Neural progenitor cell (in vitro differentiated cells): ENCODE results near the gene SND1. TPM values are rescaled to one million over a fixed set of nuclear protein-coding genes. Genes with fewer than 3 reads are reported as not detected.

Source experiments
- DNase-seq: peaks from one replicate; pipeline ENCODE4 v3.0.0-alpha.2; 2016; ENCODE audit warnings: low spot score
- H2AFZ ChIP-seq: fragments of 200-600 bp; sonication (generic); replicated peaks from 2 replicates; pipeline ENCODE4 v1.6.1; 2016; ENCODE audit warnings: antibody characterized with exemption
- H3F3A ChIP-seq: fragments of 200-600 bp; sonication (generic); 2 replicates; pipeline ENCODE4 v1.6.1; 2016; ENCODE audit warnings: antibody characterized with exemption, low read depth
- H3K27ac ChIP-seq: fragments of 200-600 bp; sonication (generic); 2 replicates; pipeline ENCODE4 v1.5.1; 2016; ENCODE audit warnings: mild to moderate bottlenecking
- H3K27me3 ChIP-seq: fragments of 200-600 bp; sonication (generic); 2 replicates; pipeline ENCODE4 v1.6.1; 2016; ENCODE audit warnings: mild to moderate bottlenecking, moderate library complexity
- H3K36me3 ChIP-seq: fragments of 200-600 bp; sonication (generic); 2 replicates; pipeline ENCODE4 v1.5.1; 2016
- H3K4me1 ChIP-seq: fragments of 200-600 bp; sonication (generic); 2 replicates; pipeline ENCODE4 v1.6.1; 2016; ENCODE audit warnings: mixed run types
- H3K4me2 ChIP-seq: fragments of 200-600 bp; sonication (generic); 2 replicates; pipeline ENCODE4 v1.6.1; 2016
- H3K4me3 ChIP-seq: fragments of 200-600 bp; sonication (generic); 2 replicates; pipeline ENCODE4 v1.5.1; 2016
- H3K79me2 ChIP-seq: fragments of 200-600 bp; sonication (generic); 2 replicates; pipeline ENCODE4 v1.6.1; 2016; ENCODE audit warnings: low read depth
- H3K9ac ChIP-seq: fragments of 200-600 bp; sonication (generic); 2 replicates; pipeline ENCODE4 v1.6.1; 2016
- H3K9me3 ChIP-seq: fragments of 200-600 bp; sonication (generic); 2 replicates; pipeline ENCODE4 v1.5.1; 2016; ENCODE audit warnings: low read depth
- H4K20me1 ChIP-seq: fragments of 200-600 bp; sonication (generic); 2 replicates; pipeline ENCODE4 v1.6.1; 2016; ENCODE audit warnings: low read depth
- H3K27ac Mint-ChIP-seq: 3 replicates; pipeline ENCODE4 v1.8.0; 2021; ENCODE audit warnings: mixed read lengths
- H3K27me3 Mint-ChIP-seq: 2 replicates; pipeline ENCODE4 v1.8.0; 2022; ENCODE audit warnings: low read depth, mild to moderate bottlenecking, inconsistent platforms, moderate library complexity, mixed read lengths; ENCODE audit not compliant: insufficient read depth
- H3K36me3 Mint-ChIP-seq: 3 replicates; pipeline ENCODE4 v1.8.0; 2021; ENCODE audit warnings: mixed read lengths
- H3K4me1 Mint-ChIP-seq: 3 replicates; pipeline ENCODE4 v1.8.0; 2021; ENCODE audit warnings: mixed read lengths
- H3K4me3 Mint-ChIP-seq: 3 replicates; pipeline ENCODE4 v1.8.0; 2021; ENCODE audit warnings: mild to moderate bottlenecking, moderate library complexity, mixed read lengths
- H3K9me3 Mint-ChIP-seq: 3 replicates; pipeline ENCODE4 v1.8.0; 2020; ENCODE audit warnings: mixed read lengths
- EZH2 ChIP-seq: fragments of 200-600 bp; sonication (generic); IDR thresholded peaks from 2 replicates; pipeline ENCODE4 v1.6.1; 2017; ENCODE audit warnings: antibody characterized with exemption, mild to moderate bottlenecking, moderate library complexity
- EZH2phosphoT487 ChIP-seq: fragments of 200-600 bp; sonication (generic); IDR thresholded peaks from 2 replicates; pipeline ENCODE4 v1.6.1; 2017; ENCODE audit warnings: antibody characterized with exemption
- total RNA-seq: library from RNA; depleted of rRNA; stranded (reverse); fragments of >200 nt; gene quantifications from 2 replicates; pipeline ENCODE4 v1.2.3, GENCODE V29; 2015; ENCODE audit warnings: low replicate concordance
- TF ChIP-seq, protein P1 (sequence below): fragments of 200-600 bp; sonication (generic); IDR thresholded peaks from 2 replicates; pipeline ENCODE4 v1.5.1; 2017; ENCODE audit warnings: antibody characterized with exemption, mild to moderate bottlenecking

SND1 gene
- total RNA-seq, 1 donor from 2014 or later: 154 TPM

- no peaks in the 10 kb centered on the region for H3K9me3 ChIP-seq
- peaks cover 32% of the 10 kb centered on the region for H3K36me3 Mint-ChIP-seq
- H3K27me3 Mint-ChIP-seq: peaks cover 5% of the 10 kb centered on the region
- H3K4me3 ChIP-seq: no peak overlapping the region
- no peaks in the 10 kb centered on the region for H3K79me2 ChIP-seq
- H3K27me3 ChIP-seq: no peaks in the 10 kb centered on the region
- peaks cover 32% of the 10 kb centered on the region for H3K4me1 Mint-ChIP-seq
- no peak for DNase-seq
- no peak overlapping the region for H3K4me2 ChIP-seq
- no peaks in the 10 kb centered on the region for H3K9me3 Mint-ChIP-seq
- peaks cover 14% of the 10 kb centered on the region for H3K4me1 ChIP-seq
- H3K36me3 ChIP-seq: no peaks in the 10 kb centered on the region
- no peak overlapping the region for H2AFZ ChIP-seq
- peak overlapping the region; percentile 77 for H3K27ac Mint-ChIP-seq
- no peak overlapping the region for H3K9ac ChIP-seq
- no peak overlapping the region for H3K27ac ChIP-seq
- H3K4me3 Mint-ChIP-seq: no peak overlapping the region
- H4K20me1 ChIP-seq: peaks cover 19% of the 10 kb centered on the region
- TF ChIP-seq EZH2 (no peak), EZH2phosphoT487 (no peak)
- TF ChIP-seq, protein P1, sequence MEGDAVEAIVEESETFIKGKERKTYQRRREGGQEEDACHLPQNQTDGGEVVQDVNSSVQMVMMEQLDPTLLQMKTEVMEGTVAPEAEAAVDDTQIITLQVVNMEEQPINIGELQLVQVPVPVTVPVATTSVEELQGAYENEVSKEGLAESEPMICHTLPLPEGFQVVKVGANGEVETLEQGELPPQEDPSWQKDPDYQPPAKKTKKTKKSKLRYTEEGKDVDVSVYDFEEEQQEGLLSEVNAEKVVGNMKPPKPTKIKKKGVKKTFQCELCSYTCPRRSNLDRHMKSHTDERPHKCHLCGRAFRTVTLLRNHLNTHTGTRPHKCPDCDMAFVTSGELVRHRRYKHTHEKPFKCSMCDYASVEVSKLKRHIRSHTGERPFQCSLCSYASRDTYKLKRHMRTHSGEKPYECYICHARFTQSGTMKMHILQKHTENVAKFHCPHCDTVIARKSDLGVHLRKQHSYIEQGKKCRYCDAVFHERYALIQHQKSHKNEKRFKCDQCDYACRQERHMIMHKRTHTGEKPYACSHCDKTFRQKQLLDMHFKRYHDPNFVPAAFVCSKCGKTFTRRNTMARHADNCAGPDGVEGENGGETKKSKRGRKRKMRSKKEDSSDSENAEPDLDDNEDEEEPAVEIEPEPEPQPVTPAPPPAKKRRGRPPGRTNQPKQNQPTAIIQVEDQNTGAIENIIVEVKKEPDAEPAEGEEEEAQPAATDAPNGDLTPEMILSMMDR: no peak
- peaks cover 13% of the 10 kb centered on the region for H3F3A ChIP-seq
Observed at GRCh38 chr7:128005759-128006159, 353.8 kb downstream of the SND1 start.

- TF ChIP-seq, protein P1: no peak
- no peak for TF ChIP-seq EZH2phosphoT487
- no peak for TF ChIP-seq EZH2
- Histone ChIP-seq H3K27ac (no peak overlapping the region), H3K4me1 (peaks cover 24% of the 10 kb centered on the region), H3K27me3 (no peaks in the 10 kb centered on the region), H3K9me3 (no peaks in the 10 kb centered on the region), H4K20me1 (peaks cover 29% of the 10 kb centered on the region), H3K79me2 (no peaks in the 10 kb centered on the region), H3K4me3 (no peak overlapping the region), H3K4me2 (no peak overlapping the region), H3F3A (peaks cover 22% of the 10 kb centered on the region), H2AFZ (no peak overlapping the region), H3K9ac (no peak overlapping the region), H3K36me3 (no peaks in the 10 kb centered on the region)
- peaks cover 32% of the 10 kb centered on the region for H3K36me3 Mint-ChIP-seq
- no peaks in the 10 kb centered on the region for H3K9me3 Mint-ChIP-seq
- peaks cover 35% of the 10 kb centered on the region for H3K4me1 Mint-ChIP-seq
- no peak overlapping the region for H3K27ac Mint-ChIP-seq
- peaks cover 5% of the 10 kb centered on the region for H3K27me3 Mint-ChIP-seq
- DNase-seq: no peak
- no peak overlapping the region for H3K4me3 Mint-ChIP-seq
Observed at GRCh38 chr7:128006550-128007302, 354.7 kb downstream of the SND1 start.

DNA sequence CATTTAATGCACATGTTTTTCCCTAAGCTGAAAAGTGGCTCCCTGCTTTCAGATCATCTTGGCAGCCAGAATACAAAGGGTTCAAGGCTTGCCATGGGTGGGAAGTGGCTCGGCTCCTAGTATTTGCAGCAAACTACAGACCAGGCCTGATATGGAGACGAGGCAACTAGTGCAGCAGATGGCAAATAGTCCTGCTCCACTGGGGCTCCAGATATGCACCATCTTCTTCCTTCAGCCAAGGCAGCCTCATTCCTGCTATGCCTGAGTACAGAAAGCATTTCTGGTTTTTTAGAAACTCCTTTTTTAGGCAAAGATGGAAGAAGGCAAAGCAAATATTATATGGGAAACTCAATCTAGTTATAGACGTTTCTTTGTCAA is 355.3 kb downstream of the SND1 start:
- Histone ChIP-seq H3K4me1 (peaks cover 29% of the 10 kb centered on the region), H2AFZ (no peak overlapping the region), H3K9ac (no peak overlapping the region), H3F3A (peaks cover 28% of the 10 kb centered on the region), H3K27me3 (no peaks in the 10 kb centered on the region), H3K4me3 (no peak overlapping the region), H3K36me3 (no peaks in the 10 kb centered on the region), H3K27ac (no peak overlapping the region), H3K4me2 (no peak overlapping the region), H4K20me1 (peaks cover 30% of the 10 kb centered on the region), H3K9me3 (no peaks in the 10 kb centered on the region), H3K79me2 (peaks cover 3% of the 10 kb centered on the region)
- Mint-ChIP-seq H3K4me1 (peaks cover 39% of the 10 kb centered on the region), H3K36me3 (peaks cover 30% of the 10 kb centered on the region), H3K27me3 (peaks cover 5% of the 10 kb centered on the region), H3K27ac (no peak overlapping the region), H3K4me3 (no peak overlapping the region), H3K9me3 (no peaks in the 10 kb centered on the region)
- DNase-seq: no peak
- TF ChIP-seq, protein P1: no peak
- TF ChIP-seq EZH2 (no peak), EZH2phosphoT487 (no peak)
